OCI-LY7 (cell line): ENCODE results near the gene SETD6. TPM values are rescaled to one million over a fixed set of nuclear protein-coding genes. Genes with fewer than 3 reads are reported as not detected.

Experiments used
- BruUV-seq: library from RNA; stranded (reverse); fragments of 400-500 nt; replicated peaks from 2 replicates; lab custom pipeline; 2021; lab: Mats Ljungman, UMichigan
- CTCF ChIA-PET: fragments of 300-600 bp; sonication (Branson Sonifier 250); formaldehyde crosslinking; loops from one replicate; lab custom pipeline; 2022; ENCODE audit warnings: antibody characterized with exemption; ENCODE audit not compliant: unreplicated experiment; lab: Charles Lee
- POLR2A ChIA-PET: fragments of 300-600 bp; sonication (Branson Sonifier 250); formaldehyde crosslinking; loops from one replicate; lab custom pipeline; 2022; ENCODE audit warnings: antibody characterized with exemption; lab: Charles Lee
- DNase-seq: peaks from one replicate; pipeline ENCODE4 v3.0.0-alpha.2; 2015; ENCODE audit warnings: low spot score
- H2AFZ ChIP-seq: fragments of 200-600 bp; sonication (generic), shearing (Covaris generic); 2 replicates; pipeline ENCODE4 v1.6.1; 2014; ENCODE audit warnings: mild to moderate bottlenecking, antibody characterized with exemption, low read length, moderate library complexity
- H3K27ac ChIP-seq: fragments of 200-600 bp; sonication (generic); 2 replicates; pipeline ENCODE4 v1.5.1; 2014; ENCODE audit warnings: mixed run types, low read depth, mild to moderate bottlenecking, moderate library complexity, low read length, inconsistent platforms; ENCODE audit not compliant: poor library complexity, severe bottlenecking
- H3K36me3 ChIP-seq: fragments of 200-600 bp; sonication (generic); 2 replicates; pipeline ENCODE4 v1.6.1; 2014; ENCODE audit warnings: mild to moderate bottlenecking, antibody characterized with exemption, low read length, moderate library complexity, mixed read lengths; ENCODE audit not compliant: insufficient read depth
- H3K4me1 ChIP-seq: fragments of 200-600 bp; sonication (generic); 2 replicates; pipeline ENCODE4 v1.5.1; 2014; ENCODE audit warnings: mild to moderate bottlenecking, low read length; ENCODE audit not compliant: insufficient read depth, poor library complexity, severe bottlenecking
- H3K4me2 ChIP-seq: fragments of 200-600 bp; sonication (generic); 2 replicates; pipeline ENCODE4 v1.6.1; 2014; ENCODE audit warnings: mild to moderate bottlenecking, low read length
- H3K4me3 ChIP-seq: fragments of 200-600 bp; sonication (generic); 2 replicates; pipeline ENCODE4 v1.5.1; 2014; ENCODE audit warnings: mild to moderate bottlenecking, low read depth, low read length; ENCODE audit not compliant: poor library complexity, severe bottlenecking
- H3K79me2 ChIP-seq: fragments of 200-600 bp; sonication (generic); 2 replicates; pipeline ENCODE4 v1.6.1; 2016; ENCODE audit warnings: low read depth, mild to moderate bottlenecking, low read length, moderate library complexity, mixed read lengths; ENCODE audit not compliant: insufficient read depth
- H3K9me2 ChIP-seq: fragments of 200-600 bp; sonication (generic); 2 replicates; pipeline ENCODE4 v1.6.1; 2016; ENCODE audit warnings: mild to moderate bottlenecking, low read length, mixed read lengths; ENCODE audit not compliant: insufficient read depth
- H3K9me3 ChIP-seq: fragments of 200-600 bp; sonication (generic); 2 replicates; pipeline ENCODE4 v1.6.1; 2014; ENCODE audit warnings: mild to moderate bottlenecking, mixed run types, low read length, mixed read lengths
- H4K20me1 ChIP-seq: fragments of 200-600 bp; sonication (generic); 2 replicates; pipeline ENCODE4 v1.6.1; 2014; ENCODE audit warnings: mild to moderate bottlenecking, antibody characterized with exemption, low read length, moderate library complexity, mixed read lengths; ENCODE audit not compliant: insufficient read depth
- CTCF ChIP-seq: fragments of 200-600 bp; sonication (generic); conservative IDR thresholded peaks from 2 replicates; pipeline ENCODE4 v1.5.1; 2014; ENCODE audit warnings: mild to moderate bottlenecking, antibody characterized with exemption, low read length, moderate library complexity, mixed read lengths
- EZH2phosphoT487 ChIP-seq: fragments of 200-600 bp; sonication (generic); IDR thresholded peaks from 2 replicates; pipeline ENCODE4 v1.6.1; 2018; ENCODE audit warnings: low read depth, borderline replicate concordance, mild to moderate bottlenecking, mixed run types, antibody characterized with exemption, low read length, moderate library complexity, mixed read lengths
- intact Hi-C: fragments of 100-400 bp; cut with micrococcal nuclease; formaldehyde crosslinking; loops from one replicate; pipeline ENCODE4 v1.10.0; 2022; ENCODE audit not compliant: unreplicated experiment
- total RNA-seq, 2 experiments: library from RNA; depleted of rRNA in 1 of 2; stranded (reverse); fragments of >200 nt in 1 of 2; shearing (Covaris generic) in 1 of 2; gene quantifications; 2 replicates each; pipeline ENCODE4 v1.2.3, GENCODE V29; 2014 to 2022

SETD6 gene
- total RNA-seq, 2 experiments from 2014 or later: 19.6 to 33.1 TPM

GRCh38 chr16:58466396-58466795 lies 48.9 kb upstream of the SETD6 start:
- BruUV-seq: no TSS peak
- CTCF ChIA-PET: no interaction called here
- H3K4me1 ChIP-seq: peaks cover 25% of the 10 kb centered on the region
- no peaks in the 10 kb centered on the region for H3K9me2 ChIP-seq
- TF ChIP-seq CTCF (no peak), EZH2phosphoT487 (no peak)
- no peak for DNase-seq
- H3K9me3 ChIP-seq: no peaks in the 10 kb centered on the region
- intact Hi-C loops: no loop called here
- H4K20me1 ChIP-seq: no peaks in the 10 kb centered on the region
- no peaks in the 10 kb centered on the region for H3K36me3 ChIP-seq
- no peak overlapping the region for H3K27ac ChIP-seq
- no peak overlapping the region for H2AFZ ChIP-seq
- no peak overlapping the region for H3K4me2 ChIP-seq
- H3K79me2 ChIP-seq: no peaks in the 10 kb centered on the region
- POLR2A ChIA-PET: no interaction called here
- no peak overlapping the region for H3K4me3 ChIP-seq

GRCh38 chr16:58467905-58468304 lies 47.4 kb upstream of the SETD6 start:
- ChIA-PET POLR2A (interaction anchor here (0.7 kb wide), 1 partner anchor 28 kb away, joined by 3 read pairs; no protein-coding TSS in a partner anchor), CTCF (no interaction called here)
- Histone ChIP-seq H3K79me2 (no peaks in the 10 kb centered on the region), H4K20me1 (no peaks in the 10 kb centered on the region), H3K4me3 (no peak overlapping the region), H3K4me1 (peaks cover 32% of the 10 kb centered on the region), H3K27ac (no peak overlapping the region), H3K9me3 (no peaks in the 10 kb centered on the region), H3K4me2 (no peak overlapping the region), H3K36me3 (no peaks in the 10 kb centered on the region), H3K9me2 (no peaks in the 10 kb centered on the region), H2AFZ (no peak overlapping the region)
- BruUV-seq: no TSS peak
- TF ChIP-seq CTCF (no peak), EZH2phosphoT487 (no peak)
- DNase-seq: no peak
- intact Hi-C loops: no loop called here

- no peaks in the 10 kb centered on the region for H3K79me2 ChIP-seq
- ChIA-PET CTCF (interaction anchor here (0.5 kb wide), 1 partner anchor 117 kb away, joined by 3 read pairs; no protein-coding TSS in a partner anchor), POLR2A (interaction anchor here (0.6 to 1.2 kb wide), 9 partner anchors 13 to 687 kb away, joined by 3 to 10 read pairs (median 4); no protein-coding TSS in a partner anchor)
- peak; percentile 42 for DNase-seq
- peak overlapping the region; percentile 34 for H3K4me2 ChIP-seq
- H2AFZ ChIP-seq: peak overlapping the region; percentile 14; the same call in 1 of the 2 replicates
- peaks cover 39% of the 10 kb centered on the region for H3K4me1 ChIP-seq
- H3K27ac ChIP-seq: no peak overlapping the region
- TF ChIP-seq CTCF (no peak), EZH2phosphoT487 (no peak)
- H3K36me3 ChIP-seq: no peaks in the 10 kb centered on the region
- no peaks in the 10 kb centered on the region for H4K20me1 ChIP-seq
- no peaks in the 10 kb centered on the region for H3K9me2 ChIP-seq
- intact Hi-C loops: loop anchor here (5.0 kb wide), 1 partner anchor 54 kb away; no protein-coding TSS in a partner anchor
- no peak overlapping the region for H3K4me3 ChIP-seq
- no peaks in the 10 kb centered on the region for H3K9me3 ChIP-seq
- BruUV-seq: no TSS peak
Observed at GRCh38 chr16:58471209-58471975, 43.9 kb upstream of the SETD6 start.
